CD4-positive, alpha-beta T cell treated with Interleukin-21 for 1 hour (primary cell): ENCODE results near the gene FXYD1.
"Not testable (repeated sequence)": the region's sequence is repeated elsewhere in the genome, so short reads cannot be mapped to it uniquely, and the experiment has no call there.

Experiments
- DNase-seq: peaks from one replicate; pipeline ENCODE4 v3.0.0-alpha.2; 2020

FXYD1 gene

GRCh38 chr19:35138305-35138892 is at the start of gene FXYD1:
TSS of gene FXYD1 (plus strand) at chr19:35138824. CDS start at chr19:35140080, 1,256 bp downstream.
- DNase-seq: no peak

- DNase-seq: no peak
Observed at GRCh38 chr19:35089554-35089953, 49.1 kb upstream of the FXYD1 start.

GRCh38 chr19:35090160-35090505 is 48.5 kb upstream of the FXYD1 start:
- DNase-seq: no peak

- peak; percentile 54 for DNase-seq
Observed at GRCh38 chr19:35090506-35091214, 48.0 kb upstream of the FXYD1 start.

GRCh38 chr19:35093430-35093829 is 45.2 kb upstream of the FXYD1 start:
- no peak for DNase-seq

- no peak for DNase-seq
Observed at GRCh38 chr19:35093941-35094647, 44.5 kb upstream of the FXYD1 start.

GRCh38 chr19:35094656-35095055 is 44.0 kb upstream of the FXYD1 start:
- DNase-seq: no peak

GRCh38 chr19:35095667-35096368 is 42.8 kb upstream of the FXYD1 start:
- no peak for DNase-seq

GRCh38 chr19:35098413-35099049 is 40.1 kb upstream of the FXYD1 start:
- DNase-seq: no peak

GRCh38 chr19:35099155-35099896 is 39.3 kb upstream of the FXYD1 start:
- DNase-seq: no peak

GRCh38 chr19:35099897-35100275 is 38.7 kb upstream of the FXYD1 start:
- DNase-seq: no peak

- no peak for DNase-seq
Observed at GRCh38 chr19:35100588-35101533, 37.8 kb upstream of the FXYD1 start.

- DNase-seq: not testable (repeated sequence)
Observed at GRCh38 chr19:35101949-35102348, 36.7 kb upstream of the FXYD1 start.

- not testable (repeated sequence) for DNase-seq
Observed at GRCh38 chr19:35103614-35104013, 35.0 kb upstream of the FXYD1 start.

GRCh38 chr19:35104361-35104760 is 34.3 kb upstream of the FXYD1 start:
- DNase-seq: no peak

- no peak for DNase-seq
Observed at GRCh38 chr19:35105047-35105410, 33.6 kb upstream of the FXYD1 start.

GRCh38 chr19:35105411-35106290 is 33.0 kb upstream of the FXYD1 start:
- DNase-seq: no peak

GRCh38 chr19:35106291-35106583 is 32.4 kb upstream of the FXYD1 start:
- DNase-seq: no peak

- no peak for DNase-seq
Observed at GRCh38 chr19:35106898-35107541, 31.6 kb upstream of the FXYD1 start.

GRCh38 chr19:35107545-35107944 is 31.1 kb upstream of the FXYD1 start:
- no peak for DNase-seq
